GM21526 (cell line): ENCODE results near the gene LCN9.

ENCODE experiments used
- ATAC-seq: cut with Tn5 transposase; IDR thresholded peaks from one replicate; pipeline ENCODE4 v1.9.1; 2021; ENCODE audit warnings: moderate library complexity; ENCODE audit not compliant: unreplicated experiment, low FRiP score

Gene LCN9

DNA sequence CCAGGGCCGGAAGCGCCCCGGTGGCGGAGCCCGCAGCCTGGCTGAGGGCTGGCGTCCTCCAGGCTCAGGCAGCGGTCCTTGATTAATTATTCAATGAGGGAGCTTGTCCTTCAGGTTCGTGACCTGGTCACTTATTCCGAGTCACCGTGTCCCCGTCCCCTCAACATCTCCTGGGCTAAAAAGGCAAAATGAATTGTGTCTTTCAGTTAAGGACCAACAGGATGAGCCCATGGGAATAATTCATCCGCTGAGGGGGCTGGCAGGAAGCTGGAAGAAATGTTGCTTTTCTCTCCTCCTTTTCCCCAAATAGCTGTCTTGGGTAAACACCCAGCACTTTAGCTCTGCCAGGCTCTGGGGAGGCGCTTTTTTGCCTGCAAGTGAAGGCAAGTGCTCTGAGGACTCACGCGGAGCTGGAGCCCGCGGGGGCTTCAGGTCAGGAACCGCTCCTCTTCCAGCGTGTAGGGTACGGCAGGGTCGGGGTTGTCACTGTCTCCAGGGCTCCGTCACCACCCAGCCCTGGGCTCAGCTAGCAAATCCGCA lies 52.0 kb downstream of the LCN9 start:
- no peak for ATAC-seq

DNA sequence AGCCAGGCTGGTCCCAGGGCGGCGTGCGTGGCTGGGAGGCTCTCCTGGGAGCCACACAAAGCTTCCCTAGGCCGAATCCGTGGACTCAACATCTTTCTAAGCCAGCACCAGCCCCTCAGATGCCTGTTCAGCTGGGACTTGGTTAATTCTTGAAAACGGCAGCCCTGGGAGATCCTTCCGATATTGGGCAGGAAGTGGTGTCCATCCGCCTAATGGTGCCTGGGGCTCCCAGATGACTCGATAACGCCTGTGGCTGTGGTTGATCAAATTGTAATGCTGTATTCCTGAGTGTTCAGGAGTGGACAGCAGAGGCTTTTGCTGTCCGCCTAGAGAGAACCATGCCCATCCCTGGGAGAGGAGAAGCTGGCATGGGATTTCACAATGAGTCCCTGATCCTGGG lies 52.9 kb downstream of the LCN9 start:
- no peak for ATAC-seq
